HG03457 (cell line): Measurements from ENCODE around the gene TRIM50.
"Not testable (repeated sequence)": the region's sequence is repeated elsewhere in the genome, so short reads cannot be mapped to it uniquely, and the experiment has no call there.

Experiments used
- ATAC-seq: cut with Tn5 transposase; IDR thresholded peaks from one replicate; pipeline ENCODE4 v1.9.1; 2021; ENCODE audit warnings: moderate number of reproducible peaks; ENCODE audit not compliant: unreplicated experiment

TRIM50 gene

GRCh38 chr7:73327922-73328321, at the start of gene TRIM50, which contains the start of gene FKBP6:
Gene TRIM50 (minus strand): TSS chr7:73328082. CDS start chr7:73324787, 3,295 bp downstream.
Gene FKBP6 (plus strand): TSS chr7:73328161. CDS start chr7:73328429, 268 bp downstream.
- ATAC-seq: not testable (repeated sequence)

GRCh38 chr7:73376671-73377412, 49.0 kb upstream of the TRIM50 start:
- no peak for ATAC-seq

- not testable (repeated sequence) for ATAC-seq
Measured at GRCh38 chr7:73376262-73376661, 48.4 kb upstream of the TRIM50 start.

- no peak for ATAC-seq
Measured at GRCh38 chr7:73373741-73374140, 45.9 kb upstream of the TRIM50 start.

GRCh38 chr7:73369622-73370021, 41.7 kb upstream of the TRIM50 start:
- no peak for ATAC-seq

- no peak for ATAC-seq
Measured at GRCh38 chr7:73369009-73369408, 41.1 kb upstream of the TRIM50 start.

- ATAC-seq: no peak
Measured at GRCh38 chr7:73366990-73367389, 39.1 kb upstream of the TRIM50 start.

- ATAC-seq: no peak
Measured at GRCh38 chr7:73366127-73366526, 38.2 kb upstream of the TRIM50 start.

- no peak for ATAC-seq
Measured at GRCh38 chr7:73364006-73364728, 36.3 kb upstream of the TRIM50 start.

GRCh38 chr7:73363225-73364005, 35.5 kb upstream of the TRIM50 start:
- ATAC-seq: no peak

GRCh38 chr7:73360590-73360989, 32.7 kb upstream of the TRIM50 start:
- not testable (repeated sequence) for ATAC-seq

GRCh38 chr7:73359746-73360375, 32.0 kb upstream of the TRIM50 start:
- ATAC-seq: no peak

GRCh38 chr7:73359306-73359705, 31.4 kb upstream of the TRIM50 start:
- ATAC-seq: no peak

- ATAC-seq: no peak
Measured at GRCh38 chr7:73358590-73359275, 30.9 kb upstream of the TRIM50 start.

GRCh38 chr7:73356159-73356558, 28.3 kb upstream of the TRIM50 start:
- no peak for ATAC-seq

GRCh38 chr7:73354821-73355220, 26.9 kb upstream of the TRIM50 start:
- no peak for ATAC-seq

GRCh38 chr7:73354196-73354595, 26.3 kb upstream of the TRIM50 start:
- ATAC-seq: no peak

GRCh38 chr7:73353243-73353642, 25.4 kb upstream of the TRIM50 start:
- no peak for ATAC-seq

- ATAC-seq: no peak
Measured at GRCh38 chr7:73352784-73353183, 24.9 kb upstream of the TRIM50 start.

- no peak for ATAC-seq
Measured at GRCh38 chr7:73351447-73352167, 23.7 kb upstream of the TRIM50 start.
